T1000 (cell line): ENCODE measurements around the gene TLK2.
"Not testable (repeated sequence)": the region's sequence is repeated elsewhere in the genome, so short reads cannot be mapped to it uniquely, and the experiment has no call there.

ENCODE experiments used
- DNase-seq: peaks from one replicate; lab custom pipeline; 2025; ENCODE audit warnings: mixed read lengths; lab: John Stamatoyannopoulos, UW

TLK2 gene

DNA sequence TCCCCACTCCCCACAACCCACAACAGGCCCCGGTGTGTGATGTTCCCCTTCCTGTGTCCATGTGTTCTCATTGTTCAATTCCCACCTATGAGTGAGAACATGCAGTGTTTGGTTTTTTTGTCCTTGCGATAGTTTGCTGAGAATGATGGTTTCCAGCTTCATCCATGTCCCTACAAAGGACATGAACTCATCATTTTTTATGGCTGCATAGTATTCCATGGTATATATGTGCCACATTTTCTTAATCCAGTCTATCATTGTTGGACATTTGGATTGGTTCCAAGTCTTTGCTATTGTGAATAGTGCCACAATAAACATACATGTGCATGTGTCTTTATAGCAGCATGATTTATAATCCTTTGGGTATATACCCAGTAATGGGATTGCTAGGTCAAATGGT, 82.3 kb downstream of the TLK2 start:
- DNase-seq = not testable (repeated sequence)

DNA sequence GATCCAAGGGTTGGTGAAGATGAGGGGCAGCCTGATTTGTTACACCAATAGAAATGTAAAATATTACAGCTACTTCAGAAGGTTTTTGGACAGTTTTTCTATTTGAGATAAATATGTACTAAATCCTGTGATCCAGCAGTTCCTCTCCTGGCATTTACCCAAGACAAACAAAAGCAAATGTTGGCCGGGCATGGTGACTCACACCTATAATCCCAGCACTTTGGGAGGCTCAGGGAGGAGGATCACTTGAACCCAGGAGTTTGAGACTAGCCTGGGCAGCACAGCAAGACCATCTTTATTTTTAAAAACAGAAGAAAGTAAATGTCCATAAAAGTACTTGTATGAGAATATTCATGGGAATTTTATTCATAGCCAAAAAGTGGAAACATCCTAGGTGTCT, 84.0 kb downstream of the TLK2 start:
- no peak for DNase-seq

- DNase-seq = peak; percentile 57
Measured at GRCh38 chr17:62565817-62566216, 87.2 kb downstream of the TLK2 start.

GRCh38 chr17:62566996-62567578, 88.5 kb downstream of the TLK2 start:
- DNase-seq = no peak

DNA sequence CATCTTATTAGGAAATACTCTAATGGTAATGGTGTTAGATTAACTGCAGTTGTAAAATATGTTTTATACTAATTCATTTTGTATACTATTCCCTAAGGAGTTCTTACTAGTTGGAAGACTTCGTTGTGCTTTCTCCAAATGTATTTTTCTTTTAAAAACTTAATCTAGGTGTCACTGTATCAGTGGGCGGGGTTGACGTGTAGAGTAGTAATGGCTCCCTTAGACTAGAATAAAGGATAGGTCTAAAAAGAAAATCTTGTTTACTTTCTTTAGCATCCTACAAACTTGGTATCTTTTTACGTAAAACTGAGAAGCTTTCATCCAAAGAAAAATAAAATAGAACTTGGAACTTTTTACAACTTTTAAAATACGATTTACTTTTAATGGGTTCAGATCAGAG, 93.9 kb downstream of the TLK2 start:
- no peak for DNase-seq

- DNase-seq = no peak
Measured at GRCh38 chr17:62572888-62573401, 94.3 kb downstream of the TLK2 start.

GRCh38 chr17:62573480-62574117, 95.0 kb downstream of the TLK2 start:
- DNase-seq = no peak

DNA sequence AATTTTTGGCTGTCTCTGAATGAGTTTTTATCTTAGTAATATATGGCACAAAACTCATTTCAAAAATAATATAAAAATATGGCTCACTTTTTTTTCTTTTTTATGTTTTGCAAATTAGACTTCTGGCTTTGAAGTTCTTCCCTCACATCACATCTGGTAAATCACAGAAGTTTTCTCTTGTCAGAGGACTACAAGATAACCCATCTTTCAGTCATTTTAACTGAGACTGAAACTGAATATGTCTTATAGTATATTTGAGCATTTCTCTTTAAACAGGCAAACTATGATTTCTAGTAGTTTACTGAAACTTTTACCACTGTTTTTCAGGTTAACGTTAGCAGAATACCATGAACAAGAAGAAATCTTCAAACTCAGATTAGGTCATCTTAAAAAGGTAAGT, 97.8 kb downstream of the TLK2 start:
- no peak for DNase-seq

- DNase-seq = no peak
Measured at GRCh38 chr17:62578757-62579487, 100.3 kb downstream of the TLK2 start.

GRCh38 chr17:62580947-62581346, 102.3 kb downstream of the TLK2 start:
- no peak for DNase-seq

DNA sequence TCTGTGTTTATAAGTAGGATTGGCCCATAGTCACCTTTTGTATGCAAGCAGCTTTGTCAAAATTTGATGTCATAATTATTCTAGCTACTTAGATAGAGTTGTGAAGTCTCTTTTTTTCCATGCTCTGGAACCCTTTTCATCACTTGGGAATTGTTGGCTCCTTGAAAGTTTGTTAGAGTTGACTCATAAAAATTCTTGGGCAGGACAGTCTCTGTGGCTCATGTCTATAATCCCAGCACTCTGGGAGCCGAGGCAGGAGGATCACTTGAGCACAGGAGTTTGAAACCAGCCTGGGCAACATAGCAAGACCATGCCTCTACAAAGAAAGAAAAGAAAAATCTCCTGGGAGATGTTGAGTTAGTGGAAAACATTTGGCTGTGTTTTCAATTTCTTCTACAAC, 103.1 kb downstream of the TLK2 start:
- no peak for DNase-seq

DNA sequence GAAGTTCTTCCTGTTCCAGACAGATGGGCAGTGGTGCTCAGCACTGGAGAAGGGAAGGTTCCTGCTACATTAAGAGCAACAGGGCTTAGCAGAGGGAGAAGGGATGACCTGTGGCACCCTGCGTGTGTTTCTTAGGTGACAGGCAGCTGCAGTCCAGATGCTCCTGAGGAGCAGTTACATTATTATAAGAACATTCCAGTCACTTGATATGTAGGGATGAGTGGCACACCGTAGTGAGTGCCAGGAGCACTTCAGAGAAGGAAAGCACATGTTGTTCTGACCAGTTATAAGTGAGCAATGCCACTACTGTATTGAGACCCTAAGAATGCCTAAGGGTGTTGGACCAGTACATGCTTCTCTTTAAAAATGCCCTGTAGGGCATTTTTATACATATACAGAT, 108.9 kb downstream of the TLK2 start:
- no peak for DNase-seq

DNA sequence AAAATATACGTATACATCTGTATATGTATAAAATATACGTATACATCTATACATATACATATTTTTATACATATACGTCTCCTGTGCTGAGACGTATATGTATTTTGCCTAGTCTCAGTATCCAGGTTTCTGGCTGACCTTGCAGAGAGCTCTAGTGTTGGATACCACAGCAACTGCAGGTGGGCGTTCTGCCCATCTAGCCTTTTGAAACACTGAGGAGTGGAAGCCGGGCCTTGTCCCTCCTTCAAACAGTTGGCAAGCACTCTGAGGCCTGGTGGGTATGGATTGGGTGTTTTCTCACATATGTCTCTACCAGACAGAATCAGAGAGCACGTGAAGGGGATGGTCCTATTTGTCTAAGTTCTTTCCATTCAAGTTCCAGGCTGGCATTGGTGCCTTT, 109.5 kb downstream of the TLK2 start:
- no peak for DNase-seq

- DNase-seq = no peak
Measured at GRCh38 chr17:62591333-62591732, 112.7 kb downstream of the TLK2 start.

GRCh38 chr17:62591822-62592221, 113.2 kb downstream of the TLK2 start:
- not testable (repeated sequence) for DNase-seq

- DNase-seq = no peak
Measured at GRCh38 chr17:62592341-62593099, 113.9 kb downstream of the TLK2 start.

GRCh38 chr17:62595484-62595883, 116.9 kb downstream of the TLK2 start:
- DNase-seq = no peak

DNA sequence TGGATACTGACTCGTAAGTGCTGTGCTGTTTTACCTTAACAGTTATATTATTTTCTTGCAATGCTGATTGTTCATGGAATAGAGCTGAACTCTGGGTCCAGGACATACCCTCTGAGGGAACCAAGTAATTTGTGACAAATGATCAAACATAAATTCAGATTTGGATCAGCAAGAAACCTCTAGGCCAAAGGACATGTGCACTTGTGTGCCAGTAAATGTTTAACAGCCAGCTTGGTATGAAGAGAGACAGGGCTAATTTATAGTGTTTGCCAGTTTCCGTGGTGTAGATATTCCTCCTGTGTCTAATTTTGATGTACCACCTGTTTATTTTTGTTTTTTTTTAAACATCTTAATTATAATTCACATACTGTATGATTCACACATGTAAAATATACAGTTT, 118.0 kb downstream of the TLK2 start:
- no peak for DNase-seq

GRCh38 chr17:62597150-62597549, 118.5 kb downstream of the TLK2 start:
- DNase-seq = no peak

DNA sequence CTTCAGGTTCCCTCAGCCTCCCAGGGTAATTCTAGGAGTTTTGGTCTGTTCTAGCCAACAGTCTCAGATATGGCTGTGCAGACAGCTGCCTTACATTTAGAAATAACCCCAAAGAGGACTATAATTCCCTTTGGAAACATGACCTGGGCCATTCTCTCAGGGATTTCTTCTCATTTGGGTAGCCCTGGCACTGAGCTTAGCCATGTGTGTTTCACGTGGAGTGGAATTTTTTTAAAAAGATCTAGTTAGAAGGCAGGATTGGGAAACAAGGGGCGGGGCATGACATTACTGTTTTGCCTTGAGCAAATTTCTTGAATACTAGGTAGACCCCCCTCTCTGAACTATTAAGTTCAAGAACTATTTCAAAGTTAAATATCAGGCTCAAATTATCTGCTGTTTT, 119.3 kb downstream of the TLK2 start:
- DNase-seq = no peak

DNA sequence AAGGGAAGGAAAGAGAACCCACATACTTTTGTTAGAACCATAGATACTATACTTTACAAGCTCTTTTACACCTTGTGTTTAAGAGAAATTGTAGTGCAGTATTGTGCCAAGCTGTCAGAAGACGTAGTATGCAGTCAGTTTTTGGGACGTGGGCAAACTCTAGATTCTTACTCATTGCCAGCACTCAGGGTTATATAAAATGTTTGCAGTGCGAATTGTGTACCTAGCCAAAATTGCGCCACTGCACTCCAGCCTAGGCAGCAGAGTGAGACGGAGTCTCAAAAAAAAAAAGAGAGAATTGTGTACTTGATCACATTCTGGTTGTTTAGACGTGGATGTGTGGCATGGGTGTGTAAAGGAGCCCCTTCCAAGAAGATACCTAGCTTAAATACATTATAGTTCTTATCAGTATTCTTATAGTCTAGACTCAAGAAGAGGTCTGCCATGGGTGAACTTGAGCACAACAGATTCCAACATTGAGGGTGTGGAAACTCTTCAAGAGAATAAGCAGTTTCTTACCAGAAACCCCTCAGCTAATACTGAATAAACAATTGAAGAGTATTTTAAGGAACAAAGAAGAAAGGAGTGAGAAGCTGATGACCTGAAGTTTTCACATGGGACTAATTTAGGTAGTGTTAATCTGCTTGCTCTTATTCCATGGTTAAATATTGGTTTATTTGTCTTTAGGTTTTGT, 121.5 kb downstream of the TLK2 start:
- DNase-seq = no peak

DNA sequence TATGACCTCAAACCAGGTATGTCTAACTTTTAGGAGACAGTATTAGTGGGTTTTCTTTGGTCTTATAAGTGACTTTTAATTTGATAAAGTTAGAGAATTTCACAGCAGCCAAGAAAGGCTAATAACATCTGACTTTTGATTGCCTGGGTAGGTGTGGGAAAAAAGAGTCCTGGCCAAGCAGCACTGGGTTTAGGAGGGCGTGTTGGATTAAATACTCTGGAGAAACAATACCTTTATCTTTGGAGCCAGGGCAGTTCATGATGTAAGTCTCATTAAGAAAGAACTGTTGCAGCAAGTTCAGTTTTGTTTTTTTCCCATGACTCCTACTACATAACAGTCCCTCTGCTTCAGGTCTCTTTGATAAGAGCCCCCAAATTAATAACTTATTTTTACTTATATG, 122.2 kb downstream of the TLK2 start:
- DNase-seq = no peak
